ENCODE measurements around the gene KIF3C.
"Not testable (repeated sequence)": the region's sequence is repeated elsewhere in the genome, so short reads cannot be mapped to it uniquely, and the experiment has no call there.

Gene KIF3C

GRCh38 chr2:25922501-25922900 lies 59.8 kb downstream of the KIF3C start:
- TF ChIP-seq SUZ12 (IDR thresholded peaks at IDR 0.05) (no peak), BHLHE40 (IDR thresholded peaks at IDR 0.05; ENCODE audit: borderline replicate concordance) (no peak), NFRKB (IDR thresholded peaks at IDR 0.05) (no peak), FOXA1 (IDR thresholded peaks at IDR 0.05) (no peak), HDGF (IDR thresholded peaks at IDR 0.05; ENCODE audit: borderline replicate concordance) (no peak), ZNF384 (IDR thresholded peaks at IDR 0.05) (no peak), FOXK2 (IDR thresholded peaks at IDR 0.05) (no peak), L3MBTL2 (conservative IDR thresholded peaks at IDR 0.05) (no peak), FOXM1 (IDR thresholded peaks at IDR 0.05; ENCODE audit: borderline replicate concordance) (no peak), SP1 (IDR thresholded peaks at IDR 0.05) (no peak)
- DNase-seq (ENCODE audit: extremely low spot score), result no peak
- POLR2A ChIA-PET, result no interaction called here
- CTCF ChIA-PET, result no interaction called here

DNA sequence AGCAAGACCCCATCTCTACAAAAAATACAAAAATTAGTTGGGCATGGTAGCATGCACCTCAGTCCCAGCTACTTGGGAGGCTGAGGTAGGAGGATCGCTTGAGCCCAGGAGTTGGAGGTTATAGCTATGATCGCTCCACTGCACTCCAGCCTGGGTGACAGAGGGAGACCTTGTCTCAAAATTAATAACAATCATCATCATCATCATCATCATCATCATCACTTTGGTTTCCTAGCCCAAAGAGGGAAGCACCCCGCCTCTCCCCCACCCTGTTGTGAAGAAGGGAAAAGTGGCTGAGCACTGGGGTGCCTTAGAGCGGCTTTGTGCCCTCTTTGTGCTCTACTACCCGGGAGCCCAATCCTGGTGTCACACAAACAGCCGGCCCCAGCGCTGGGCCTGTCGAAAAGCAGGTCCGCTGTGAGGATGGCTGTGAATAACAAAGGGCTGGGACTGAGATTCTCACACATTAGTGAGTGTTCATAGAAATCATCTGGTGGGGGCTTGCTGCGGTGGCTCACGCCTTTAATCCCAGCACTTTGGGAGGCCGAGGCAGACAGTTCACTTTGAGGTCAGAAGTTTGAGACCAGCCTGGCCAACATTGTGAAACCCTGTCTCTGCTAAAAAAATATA lies 61.4 kb downstream of the KIF3C start:
- ChIA-PET CTCF (no interaction called here), POLR2A (no interaction called here)
- TF ChIP-seq NFRKB (IDR thresholded peaks at IDR 0.05) (no peak), ZNF384 (IDR thresholded peaks at IDR 0.05) (no peak), L3MBTL2 (conservative IDR thresholded peaks at IDR 0.05) (no peak), FOXM1 (IDR thresholded peaks at IDR 0.05; ENCODE audit: borderline replicate concordance) (no peak), HDGF (IDR thresholded peaks at IDR 0.05; ENCODE audit: borderline replicate concordance) (no peak)
- TF ChIP-seq, protein P1, sequence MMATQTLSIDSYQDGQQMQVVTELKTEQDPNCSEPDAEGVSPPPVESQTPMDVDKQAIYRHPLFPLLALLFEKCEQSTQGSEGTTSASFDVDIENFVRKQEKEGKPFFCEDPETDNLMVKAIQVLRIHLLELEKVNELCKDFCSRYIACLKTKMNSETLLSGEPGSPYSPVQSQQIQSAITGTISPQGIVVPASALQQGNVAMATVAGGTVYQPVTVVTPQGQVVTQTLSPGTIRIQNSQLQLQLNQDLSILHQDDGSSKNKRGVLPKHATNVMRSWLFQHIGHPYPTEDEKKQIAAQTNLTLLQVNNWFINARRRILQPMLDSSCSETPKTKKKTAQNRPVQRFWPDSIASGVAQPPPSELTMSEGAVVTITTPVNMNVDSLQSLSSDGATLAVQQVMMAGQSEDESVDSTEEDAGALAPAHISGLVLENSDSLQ (IDR thresholded peaks at IDR 0.05), result no peak

GRCh38 chr2:25920336-25920735 lies 62.0 kb downstream of the KIF3C start:
- TF ChIP-seq, protein P1 (IDR thresholded peaks at IDR 0.05), result no peak
- TF ChIP-seq BHLHE40 (IDR thresholded peaks at IDR 0.05; ENCODE audit: borderline replicate concordance), result no peak
- no peak for TF ChIP-seq TARDBP (IDR thresholded peaks at IDR 0.05)
- TF ChIP-seq CTBP1 (IDR thresholded peaks at IDR 0.05; ENCODE audit: borderline replicate concordance), result no peak
- TF ChIP-seq HDGF (IDR thresholded peaks at IDR 0.05; ENCODE audit: borderline replicate concordance), result no peak
- no peak for TF ChIP-seq LEF1 (IDR thresholded peaks at IDR 0.05; ENCODE audit: borderline replicate concordance)
- no peak for TF ChIP-seq FOXM1 (IDR thresholded peaks at IDR 0.05; ENCODE audit: borderline replicate concordance)
- TF ChIP-seq FOXA1 (IDR thresholded peaks at IDR 0.05), result no peak
- TF ChIP-seq NFRKB (IDR thresholded peaks at IDR 0.05), result no peak
- no peak for TF ChIP-seq ZNF384 (IDR thresholded peaks at IDR 0.05)
- TF ChIP-seq ARNT (IDR thresholded peaks at IDR 0.05), result no peak
- DNase-seq (ENCODE audit: extremely low spot score), result no peak
- POLR2A ChIA-PET, result no interaction called here
- CTCF ChIA-PET, result no interaction called here

More for the DNA sequence above, 61.4 kb downstream of the KIF3C start:
- DNase-seq (ENCODE audit: extremely low spot score), result no peak

DNA sequence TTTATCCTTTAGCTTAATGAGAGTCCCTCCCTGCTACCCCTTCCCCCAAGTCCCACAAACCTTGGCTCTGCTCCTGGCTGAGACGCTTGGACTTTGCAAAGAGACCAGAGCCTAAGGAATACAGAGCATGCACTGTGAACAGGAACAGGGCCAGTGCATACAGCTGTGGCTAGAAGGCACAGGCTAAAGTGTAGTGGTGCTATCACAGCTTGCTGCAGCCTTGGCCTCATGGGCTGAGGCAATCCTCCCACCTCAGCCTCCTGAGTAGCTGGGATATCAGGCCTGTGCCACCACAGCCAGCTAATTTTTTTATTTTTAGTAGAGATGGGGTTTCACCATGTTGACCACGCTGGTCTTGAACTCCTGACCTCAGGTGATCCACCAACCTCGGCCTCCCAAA lies 64.5 kb downstream of the KIF3C start:
- TF ChIP-seq FOXA1 (IDR thresholded peaks at IDR 0.05) (no peak), FOXM1 (IDR thresholded peaks at IDR 0.05; ENCODE audit: borderline replicate concordance) (no peak), TARDBP (IDR thresholded peaks at IDR 0.05) (no peak), L3MBTL2 (conservative IDR thresholded peaks at IDR 0.05) (no peak), ARNT (IDR thresholded peaks at IDR 0.05) (no peak), ELF4 (IDR thresholded peaks at IDR 0.05) (no peak), LEF1 (IDR thresholded peaks at IDR 0.05; ENCODE audit: borderline replicate concordance) (no peak), SP1 (IDR thresholded peaks at IDR 0.05) (no peak), NFRKB (IDR thresholded peaks at IDR 0.05) (no peak), SUZ12 (IDR thresholded peaks at IDR 0.05) (no peak), ZNF384 (IDR thresholded peaks at IDR 0.05) (no peak)
- POLR2A ChIA-PET, result interaction anchor here (0.7 kb wide), 1 partner anchor 39 kb away, joined by 3 read pairs; no protein-coding TSS in a partner anchor
- no peak for DNase-seq (ENCODE audit: extremely low spot score)
- CTCF ChIA-PET, result no interaction called here

DNA sequence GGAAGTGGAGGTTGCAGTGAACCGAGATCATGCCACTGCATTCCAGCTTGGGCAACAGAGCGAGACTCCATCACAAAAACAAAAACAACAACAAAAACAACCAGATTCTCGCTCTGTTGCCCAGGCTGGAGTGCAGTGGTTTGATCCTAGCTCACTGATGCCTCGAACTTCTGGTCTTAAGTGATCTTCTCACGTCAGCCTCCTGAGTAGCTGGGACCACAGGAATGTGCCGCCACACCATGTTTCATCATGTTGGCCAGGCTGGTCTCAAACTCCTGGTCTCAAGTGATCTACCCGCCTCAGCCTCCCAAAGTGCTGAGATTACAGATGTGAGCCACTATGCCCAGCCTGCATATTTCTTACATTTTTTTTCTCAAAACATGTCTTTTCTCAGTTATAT lies 64.9 kb downstream of the KIF3C start:
- DNase-seq (ENCODE audit: extremely low spot score), result not testable (repeated sequence)
- POLR2A ChIA-PET, result interaction anchor here (0.7 kb wide), 1 partner anchor 38 kb away, joined by 3 read pairs; no protein-coding TSS in a partner anchor
- CTCF ChIA-PET, result interaction anchor here (0.6 kb wide), 1 partner anchor 1036 kb away, joined by 3 read pairs; no protein-coding TSS in a partner anchor

DNA sequence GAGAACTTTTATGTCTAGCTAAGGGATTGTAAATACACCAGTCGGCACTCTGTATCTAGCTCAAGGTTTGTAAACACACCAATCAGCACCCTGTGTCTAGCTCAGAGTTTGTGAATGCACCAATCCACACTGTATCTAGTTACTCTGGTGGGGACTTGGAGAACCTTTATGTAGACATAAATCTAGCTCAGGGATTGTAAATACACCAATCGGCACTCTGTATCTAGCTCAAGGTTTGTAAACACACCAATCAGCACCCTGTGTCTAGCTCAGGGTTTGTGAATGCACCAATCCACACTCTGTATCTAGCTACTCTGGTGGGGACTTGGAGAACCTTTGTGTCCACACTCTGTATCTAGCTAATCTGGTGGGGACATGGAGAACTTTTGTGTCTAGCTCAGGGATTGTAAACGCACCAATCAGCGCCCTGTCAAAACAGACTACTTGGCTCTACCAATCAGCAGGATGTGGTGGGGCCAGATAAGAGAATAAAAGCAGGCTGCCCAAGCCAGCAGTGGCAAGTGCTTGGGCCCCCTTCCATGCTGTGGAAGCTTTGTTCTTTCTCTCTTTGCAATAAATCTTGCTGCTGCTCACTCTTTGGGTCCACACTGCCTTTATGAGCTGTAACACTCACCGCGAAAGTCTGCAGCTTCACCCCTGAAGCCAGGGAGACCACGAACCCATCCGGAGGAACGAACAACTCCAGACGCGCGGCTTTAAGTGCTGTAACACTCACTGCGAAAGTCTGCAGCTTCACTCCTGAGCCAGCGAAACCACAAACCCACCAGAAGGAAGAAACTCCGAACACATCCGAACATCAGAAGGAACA lies 66.1 kb downstream of the KIF3C start:
- CTCF ChIA-PET, result not testable (repeated sequence)

DNA sequence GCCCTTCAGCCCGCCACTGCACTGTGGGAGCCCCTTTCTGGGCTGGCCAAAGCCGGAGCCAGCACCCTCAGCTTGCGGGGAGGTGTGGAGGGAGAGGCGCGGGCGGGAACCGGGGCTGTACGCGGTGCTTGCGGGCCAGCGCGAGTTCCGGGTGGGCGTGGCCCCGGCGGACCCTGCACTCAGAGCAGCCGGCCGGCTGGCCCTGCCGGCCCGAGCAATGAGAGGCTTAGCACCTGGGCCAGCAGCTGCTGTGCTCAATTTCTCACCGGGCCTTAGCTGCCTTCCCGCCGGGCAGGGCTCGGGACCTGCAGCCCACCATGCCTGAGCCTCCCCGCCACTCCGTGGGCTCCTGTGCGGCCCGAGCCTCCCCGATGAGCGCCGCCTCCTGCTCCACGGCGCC lies 66.9 kb downstream of the KIF3C start:
- CTCF ChIA-PET, result not testable (repeated sequence)

More for the DNA sequence above, 66.1 kb downstream of the KIF3C start:
- DNase-seq (ENCODE audit: extremely low spot score); POLR2A ChIA-PET: not testable (repeated sequence)

GRCh38 chr2:25913696-25913973 lies 68.7 kb downstream of the KIF3C start:
- POLR2A ChIA-PET; CTCF ChIA-PET; DNase-seq (ENCODE audit: extremely low spot score): not testable (repeated sequence)

More for the DNA sequence above, 66.9 kb downstream of the KIF3C start:
- POLR2A ChIA-PET; DNase-seq (ENCODE audit: extremely low spot score): not testable (repeated sequence)

All from HEK293T (cell line).